Esophagus muscularis mucosa (tissue), 4 donors: ENCODE measurements around the gene GEMIN5. TPM values are rescaled to one million over a fixed set of nuclear protein-coding genes. Genes with fewer than 3 reads are reported as not detected.

ENCODE experiments used
- DNase-seq: peaks from one replicate; pipeline ENCODE4 v3.0.0-alpha.2; 2017; ENCODE audit errors: extremely low spot score
- H3K27ac ChIP-seq, 4 donors: fragments of 200-600 bp; sonication (generic); replicated peaks in 1 of 4; 1 replicate in 3 of 4; 2 replicates in 1 of 4; pipeline ENCODE4 v1.5.1; 2016 to 2019; ENCODE audit warnings: mild to moderate bottlenecking in 1 of 4
- H3K27me3 ChIP-seq, 4 donors: fragments of 200-600 bp; sonication (generic); one replicate each; pipeline versions ENCODE4 v1.5.1 to v1.6.0; 2016 to 2019
- H3K36me3 ChIP-seq, 4 donors: fragments of 200-600 bp; sonication (generic); one replicate each; pipeline ENCODE4 v1.5.1; 2016 to 2019
- H3K4me1 ChIP-seq, 4 donors: fragments of 200-600 bp; sonication (generic); one replicate each; pipeline ENCODE4 v1.5.1; 2016 to 2019
- H3K4me3 ChIP-seq, 4 donors: fragments of 200-600 bp; sonication (generic); 1 replicate in 2 of 4; 2 replicates in 2 of 4; pipeline ENCODE4 v1.5.1; 2016 to 2019; ENCODE audit warnings: mild to moderate bottlenecking in 4 of 4, moderate library complexity in 1 of 4
- H3K9me3 ChIP-seq, 4 donors: fragments of 200-600 bp; sonication (generic); 1 replicate in 3 of 4; 2 replicates in 1 of 4; pipeline ENCODE4 v1.5.1; 2016 to 2019
- EP300 ChIP-seq: sonication (generic); formaldehyde crosslinking; IDR thresholded peaks from one replicate; pipeline ENCODE4 v1.6.1; 2017; ENCODE audit warnings: antibody characterized with exemption
- POLR2A ChIP-seq: fragments of 450-650 bp; IDR thresholded peaks from one replicate; pipeline ENCODE4 v1.6.1; 2017; ENCODE audit warnings: antibody characterized with exemption, moderate library complexity, mild to moderate bottlenecking, low read depth
- POLR2AphosphoS5 ChIP-seq, 2 donors: sonication (generic); formaldehyde crosslinking; IDR thresholded peaks; one replicate each; pipeline ENCODE4 v1.6.1; 2017; ENCODE audit warnings: antibody characterized with exemption in 2 of 2
- WGBS: methylation state at CpG from one replicate; pipeline ENCODE4 v1.1.5; 2018; 5-methylcytosine and 5-hydroxymethylcytosine counted together
- intact Hi-C: fragments of 100-400 bp; cut with DNase I; formaldehyde crosslinking; loops from one replicate; pipeline ENCODE4 v1.15.1; 2023
- total RNA-seq, 4 donors: library from RNA; depleted of rRNA; stranded (reverse); fragments of >200 nt; gene quantifications; one replicate each; pipeline versions ENCODE4 v1.1.0 to v1.2.1, GENCODE V29; 2016
- TF ChIP-seq, protein P1 (sequence below), 3 experiments: fragments of 200-600 bp in 2 of 3; fragments of 450-650 bp in 1 of 3; sonication (generic) in 2 of 3; IDR thresholded peaks; one replicate each; pipeline ENCODE4 v1.5.1; 2017 to 2019; ENCODE audit warnings: antibody characterized with exemption in 3 of 3, mild to moderate bottlenecking in 2 of 3, moderate library complexity in 1 of 3

GEMIN5 gene
- total RNA-seq, 4 donors from 2014 or later, result 14.1 to 20.4 (median 17.3) TPM

- Histone ChIP-seq H3K4me3 (no peak overlapping the region), H3K9me3 (no peaks in the 10 kb centered on the region), H3K4me1 (no peaks in the 10 kb centered on the region), H3K27ac (no peak overlapping the region), H3K27me3 (no peaks in the 10 kb centered on the region), H3K36me3 (peaks cover 56 to 100% (median 92%) of the 10 kb centered on the region in 4 donors)
- intact Hi-C loops, result no loop called here
- TF ChIP-seq EP300, result no peak
- TF ChIP-seq, protein P1, sequence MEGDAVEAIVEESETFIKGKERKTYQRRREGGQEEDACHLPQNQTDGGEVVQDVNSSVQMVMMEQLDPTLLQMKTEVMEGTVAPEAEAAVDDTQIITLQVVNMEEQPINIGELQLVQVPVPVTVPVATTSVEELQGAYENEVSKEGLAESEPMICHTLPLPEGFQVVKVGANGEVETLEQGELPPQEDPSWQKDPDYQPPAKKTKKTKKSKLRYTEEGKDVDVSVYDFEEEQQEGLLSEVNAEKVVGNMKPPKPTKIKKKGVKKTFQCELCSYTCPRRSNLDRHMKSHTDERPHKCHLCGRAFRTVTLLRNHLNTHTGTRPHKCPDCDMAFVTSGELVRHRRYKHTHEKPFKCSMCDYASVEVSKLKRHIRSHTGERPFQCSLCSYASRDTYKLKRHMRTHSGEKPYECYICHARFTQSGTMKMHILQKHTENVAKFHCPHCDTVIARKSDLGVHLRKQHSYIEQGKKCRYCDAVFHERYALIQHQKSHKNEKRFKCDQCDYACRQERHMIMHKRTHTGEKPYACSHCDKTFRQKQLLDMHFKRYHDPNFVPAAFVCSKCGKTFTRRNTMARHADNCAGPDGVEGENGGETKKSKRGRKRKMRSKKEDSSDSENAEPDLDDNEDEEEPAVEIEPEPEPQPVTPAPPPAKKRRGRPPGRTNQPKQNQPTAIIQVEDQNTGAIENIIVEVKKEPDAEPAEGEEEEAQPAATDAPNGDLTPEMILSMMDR (IDR thresholded peaks at IDR 0.05), result no peak
- TF ChIP-seq POLR2AphosphoS5 (IDR thresholded peaks at IDR 0.05), result no peak
- no peak for TF ChIP-seq POLR2A
- no peak for DNase-seq
Observed at GRCh38 chr5:154896562-154897165, 41.3 kb downstream of the GEMIN5 start.

GRCh38 chr5:154895606-154896561 lies 42.1 kb downstream of the GEMIN5 start:
- WGBS, result 84% methylated on average over 14 of the region's 14 CpGs
- H3K9me3 ChIP-seq, result no peaks in the 10 kb centered on the region
- H3K27me3 ChIP-seq, result no peaks in the 10 kb centered on the region
- H3K27ac ChIP-seq, result no peak overlapping the region
- peaks cover 56 to 100% (median 92%) of the 10 kb centered on the region in 4 donors for H3K36me3 ChIP-seq
- H3K4me1 ChIP-seq, result no peaks in the 10 kb centered on the region
- H3K4me3 ChIP-seq, result no peak overlapping the region
- DNase-seq, result no peak
- TF ChIP-seq POLR2A, result no peak
- no peak for TF ChIP-seq POLR2AphosphoS5 (IDR thresholded peaks at IDR 0.05)
- TF ChIP-seq EP300, result no peak
- TF ChIP-seq, protein P1 (IDR thresholded peaks at IDR 0.05), result no peak
- intact Hi-C loops, result no loop called here

GRCh38 chr5:154893381-154893780 lies 44.6 kb downstream of the GEMIN5 start:
- H3K27me3 ChIP-seq, result no peaks in the 10 kb centered on the region
- H3K9me3 ChIP-seq, result no peaks in the 10 kb centered on the region
- no peak for TF ChIP-seq POLR2AphosphoS5 (IDR thresholded peaks at IDR 0.05)
- TF ChIP-seq, protein P1 (IDR thresholded peaks at IDR 0.05), result no peak
- no peak for TF ChIP-seq EP300
- no peak for TF ChIP-seq POLR2A
- DNase-seq, result no peak
- no peak overlapping the region for H3K4me3 ChIP-seq
- no peaks in the 10 kb centered on the region for H3K4me1 ChIP-seq
- H3K27ac ChIP-seq, result no peak overlapping the region
- peaks cover 67 to 100% (median 97%) of the 10 kb centered on the region in 4 donors for H3K36me3 ChIP-seq
- intact Hi-C loops, result no loop called here
- 74% methylated on average over 5 of the region's 5 CpGs for WGBS

DNA sequence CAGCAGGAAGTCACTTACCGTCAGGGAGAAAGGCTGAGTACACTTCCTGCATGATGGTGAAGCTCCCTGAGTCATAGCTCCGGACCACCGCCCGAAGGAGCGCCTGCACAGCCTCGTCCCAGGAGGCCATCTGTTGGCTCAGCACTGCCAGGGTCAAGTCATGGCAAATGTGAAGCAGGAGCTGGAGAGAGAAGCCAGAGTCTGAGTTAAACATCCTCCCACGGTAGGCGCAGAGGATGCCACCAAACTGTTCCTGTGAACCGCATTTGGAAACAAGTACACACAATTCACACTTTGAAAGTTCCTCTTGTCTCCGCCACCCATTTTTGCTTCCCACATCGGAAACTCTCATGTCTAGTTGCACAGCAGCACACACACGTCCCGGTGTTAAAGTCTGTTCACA lies 45.6 kb downstream of the GEMIN5 start:
- H3K4me3 ChIP-seq, result no peak overlapping the region
- no peak overlapping the region for H3K27ac ChIP-seq
- no peaks in the 10 kb centered on the region for H3K27me3 ChIP-seq
- WGBS, result 66% methylated on average over 5 of the region's 13 CpGs
- TF ChIP-seq POLR2A (no peak), EP300 (no peak), POLR2AphosphoS5 (IDR thresholded peaks at IDR 0.05) (no peak)
- TF ChIP-seq, protein P1 (IDR thresholded peaks at IDR 0.05), result no peak
- intact Hi-C loops, result no loop called here
- no peaks in the 10 kb centered on the region for H3K4me1 ChIP-seq
- H3K36me3 ChIP-seq, result peaks cover 76 to 100% (median 97%) of the 10 kb centered on the region in 4 donors
- peaks cover 0 to 3% (median 0%) of the 10 kb centered on the region in 4 donors for H3K9me3 ChIP-seq
- no peak for DNase-seq
